Measurements from ENCODE around the gene MRPS5. TPM values are rescaled to one million over a fixed set of nuclear protein-coding genes. Genes with fewer than 3 reads are reported as not detected.

The MRPS5 gene
- total RNA-seq, 1 donor from 2014 or later, result 43.3 TPM

- Mint-ChIP-seq H3K4me1 (ENCODE audit: unreplicated experiment) (no peaks in the 10 kb centered on the region), H3K36me3 (ENCODE audit: unreplicated experiment) (no peaks in the 10 kb centered on the region), H3K27ac (ENCODE audit: unreplicated experiment) (no peak overlapping the region), H3K27me3 (ENCODE audit: unreplicated experiment) (peaks cover 18% of the 10 kb centered on the region), H3K9me3 (ENCODE audit: unreplicated experiment) (no peaks in the 10 kb centered on the region), H3K4me3 (ENCODE audit: unreplicated experiment) (no peak overlapping the region)
- TF ChIP-seq, protein P1, sequence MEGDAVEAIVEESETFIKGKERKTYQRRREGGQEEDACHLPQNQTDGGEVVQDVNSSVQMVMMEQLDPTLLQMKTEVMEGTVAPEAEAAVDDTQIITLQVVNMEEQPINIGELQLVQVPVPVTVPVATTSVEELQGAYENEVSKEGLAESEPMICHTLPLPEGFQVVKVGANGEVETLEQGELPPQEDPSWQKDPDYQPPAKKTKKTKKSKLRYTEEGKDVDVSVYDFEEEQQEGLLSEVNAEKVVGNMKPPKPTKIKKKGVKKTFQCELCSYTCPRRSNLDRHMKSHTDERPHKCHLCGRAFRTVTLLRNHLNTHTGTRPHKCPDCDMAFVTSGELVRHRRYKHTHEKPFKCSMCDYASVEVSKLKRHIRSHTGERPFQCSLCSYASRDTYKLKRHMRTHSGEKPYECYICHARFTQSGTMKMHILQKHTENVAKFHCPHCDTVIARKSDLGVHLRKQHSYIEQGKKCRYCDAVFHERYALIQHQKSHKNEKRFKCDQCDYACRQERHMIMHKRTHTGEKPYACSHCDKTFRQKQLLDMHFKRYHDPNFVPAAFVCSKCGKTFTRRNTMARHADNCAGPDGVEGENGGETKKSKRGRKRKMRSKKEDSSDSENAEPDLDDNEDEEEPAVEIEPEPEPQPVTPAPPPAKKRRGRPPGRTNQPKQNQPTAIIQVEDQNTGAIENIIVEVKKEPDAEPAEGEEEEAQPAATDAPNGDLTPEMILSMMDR (IDR thresholded peaks at IDR 0.05), result no peak
- DNase-seq (ENCODE audit: extremely low spot score, unreplicated experiment), result no peak
Measured at GRCh38 chr2:95046371-95047112, 75.1 kb downstream of the MRPS5 start.

- TF ChIP-seq, protein P1 (IDR thresholded peaks at IDR 0.05), result no peak
- no peak for DNase-seq (ENCODE audit: extremely low spot score, unreplicated experiment)
- Mint-ChIP-seq H3K9me3 (ENCODE audit: unreplicated experiment) (peaks cover 3% of the 10 kb centered on the region), H3K27ac (ENCODE audit: unreplicated experiment) (no peak overlapping the region), H3K4me1 (ENCODE audit: unreplicated experiment) (no peaks in the 10 kb centered on the region), H3K36me3 (ENCODE audit: unreplicated experiment) (no peaks in the 10 kb centered on the region), H3K4me3 (ENCODE audit: unreplicated experiment) (no peak overlapping the region), H3K27me3 (ENCODE audit: unreplicated experiment) (peaks cover 18% of the 10 kb centered on the region)
Measured at GRCh38 chr2:95044601-95045000, 77.0 kb downstream of the MRPS5 start.

DNA sequence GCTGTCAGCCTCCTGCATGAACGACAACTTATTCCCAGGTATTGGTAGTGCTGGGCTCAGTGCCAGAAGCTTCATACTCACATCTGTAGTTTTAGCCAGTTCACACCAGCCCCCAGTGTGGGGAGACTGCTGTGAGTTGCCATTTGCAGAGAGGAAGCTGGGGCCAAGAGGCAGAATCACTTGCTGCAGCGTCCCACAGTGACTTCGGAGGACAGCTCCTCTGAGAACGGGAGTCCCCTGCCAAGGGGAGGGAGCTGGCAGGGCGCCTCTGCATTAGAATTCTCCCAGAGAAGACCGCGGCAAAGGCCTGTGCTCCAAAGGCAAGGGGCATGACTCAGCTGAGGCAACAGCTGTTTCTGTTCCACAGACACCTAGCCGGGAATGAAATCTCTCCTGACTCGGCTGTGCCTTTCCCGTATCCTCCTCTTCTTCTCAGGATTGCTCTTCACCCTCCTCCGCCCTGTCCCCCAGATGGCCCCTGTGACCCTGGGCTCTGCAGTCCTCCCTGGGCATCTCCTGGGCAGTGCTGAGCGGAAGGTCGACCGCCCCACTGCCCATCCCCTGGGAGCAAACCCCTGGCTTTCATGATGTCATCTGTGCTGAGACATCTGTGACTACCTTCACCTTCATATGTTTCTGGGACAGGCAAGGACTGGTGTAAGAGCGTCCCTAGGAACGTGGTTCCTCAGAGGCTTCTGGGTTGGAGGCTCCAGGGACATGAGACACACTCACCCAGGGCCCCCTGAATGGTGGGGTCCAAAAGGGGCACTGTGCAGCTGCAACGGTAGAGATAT is 78.1 kb downstream of the MRPS5 start:
- H3K27ac Mint-ChIP-seq (ENCODE audit: unreplicated experiment), result no peak overlapping the region
- H3K9me3 Mint-ChIP-seq (ENCODE audit: unreplicated experiment), result peaks cover 9% of the 10 kb centered on the region
- H3K27me3 Mint-ChIP-seq (ENCODE audit: unreplicated experiment), result peaks cover 18% of the 10 kb centered on the region
- no peaks in the 10 kb centered on the region for H3K36me3 Mint-ChIP-seq (ENCODE audit: unreplicated experiment)
- no peaks in the 10 kb centered on the region for H3K4me1 Mint-ChIP-seq (ENCODE audit: unreplicated experiment)
- TF ChIP-seq, protein P1 (IDR thresholded peaks at IDR 0.05), result no peak
- peak; percentile 81 for DNase-seq (ENCODE audit: extremely low spot score, unreplicated experiment)
- H3K4me3 Mint-ChIP-seq (ENCODE audit: unreplicated experiment), result no peak overlapping the region

DNA sequence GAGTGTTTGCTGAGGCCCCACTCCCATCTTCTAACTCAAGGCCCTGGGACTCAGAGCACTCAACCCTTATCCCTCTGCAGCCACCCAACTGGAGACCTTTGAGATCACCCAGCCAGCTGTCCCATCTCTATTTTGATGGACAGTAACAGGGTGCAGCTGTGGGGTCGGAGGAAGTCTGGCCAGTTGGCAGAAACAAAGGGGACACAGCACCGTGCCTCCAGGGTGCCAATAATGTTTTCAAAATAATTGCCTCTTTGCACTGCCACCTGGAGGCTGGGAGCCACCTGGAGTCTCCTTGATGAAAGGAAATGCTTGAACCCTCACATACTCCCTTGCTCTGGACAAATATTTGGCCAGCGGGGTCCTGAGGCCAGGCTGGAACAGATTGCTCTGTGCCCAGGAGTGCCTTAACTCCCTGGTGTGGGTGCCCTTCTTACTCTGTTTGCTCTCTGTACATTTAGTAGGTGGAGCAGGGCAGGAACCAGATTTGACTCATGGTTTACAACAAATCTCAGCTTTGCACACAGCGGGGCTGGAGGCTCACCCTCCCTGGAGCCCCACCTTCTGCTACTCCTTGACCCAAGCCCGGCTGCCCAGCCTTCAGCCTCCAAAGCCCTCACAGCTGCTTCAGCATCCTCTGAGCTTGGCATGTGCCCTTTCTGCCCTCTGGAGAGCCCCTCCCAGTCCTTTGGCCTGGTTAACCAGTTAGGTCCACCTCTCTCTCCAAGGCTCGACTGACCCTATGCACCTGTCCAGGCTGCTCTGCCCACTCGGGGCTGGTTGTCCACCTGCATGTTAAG is 78.9 kb downstream of the MRPS5 start:
- H3K36me3 Mint-ChIP-seq (ENCODE audit: unreplicated experiment), result no peaks in the 10 kb centered on the region
- no peak for DNase-seq (ENCODE audit: extremely low spot score, unreplicated experiment)
- H3K4me1 Mint-ChIP-seq (ENCODE audit: unreplicated experiment), result no peaks in the 10 kb centered on the region
- H3K4me3 Mint-ChIP-seq (ENCODE audit: unreplicated experiment), result no peak overlapping the region
- peaks cover 18% of the 10 kb centered on the region for H3K27me3 Mint-ChIP-seq (ENCODE audit: unreplicated experiment)
- TF ChIP-seq, protein P1 (IDR thresholded peaks at IDR 0.05), result no peak
- no peak overlapping the region for H3K27ac Mint-ChIP-seq (ENCODE audit: unreplicated experiment)
- peaks cover 10% of the 10 kb centered on the region for H3K9me3 Mint-ChIP-seq (ENCODE audit: unreplicated experiment)
